HS-27A (cell line): ENCODE measurements around the gene RAD51B.

Experiments used
- DNase-seq: peaks from one replicate; pipeline ENCODE4 v3.0.0-alpha.2; 2012; ENCODE audit warnings: low read depth, missing footprints

RAD51B gene

DNA sequence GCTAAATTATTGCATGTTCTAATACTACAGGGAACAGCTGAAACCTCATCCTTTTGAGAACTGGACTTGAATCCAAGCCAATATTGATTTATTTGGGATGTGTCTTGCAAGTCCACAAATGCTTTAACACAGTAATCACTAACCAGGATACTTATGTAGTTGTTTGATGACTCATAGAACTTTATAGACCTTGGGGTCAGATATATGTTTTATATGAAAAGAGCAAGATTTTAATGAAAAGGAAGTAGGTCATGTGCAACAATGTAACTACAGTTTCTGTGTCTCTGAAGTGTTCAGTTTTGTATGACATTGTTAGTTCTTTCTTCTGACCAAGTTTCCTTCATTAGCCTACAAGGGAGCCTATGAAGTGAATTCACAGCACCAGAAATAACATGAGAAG, 621.2 kb downstream of the RAD51B start:
- no peak for DNase-seq

DNA sequence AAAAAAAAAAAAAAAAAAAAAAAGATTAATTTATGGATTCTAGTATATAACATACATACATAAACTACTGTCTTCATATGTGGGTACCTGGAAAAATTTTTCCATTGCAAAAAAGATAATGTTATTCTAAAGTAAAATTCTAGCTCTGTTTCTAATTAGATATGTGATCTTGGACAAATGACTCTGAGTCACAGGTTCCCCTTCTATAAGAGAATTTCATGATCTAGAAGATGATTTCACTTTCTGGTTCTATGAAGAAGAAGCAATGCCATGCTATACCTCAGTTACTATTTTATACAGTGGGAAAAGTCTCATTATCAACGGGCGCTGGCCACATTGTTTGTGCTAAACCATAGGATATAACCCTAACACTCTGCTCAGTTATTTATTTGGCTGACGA, 622.0 kb downstream of the RAD51B start:
- no peak for DNase-seq

DNA sequence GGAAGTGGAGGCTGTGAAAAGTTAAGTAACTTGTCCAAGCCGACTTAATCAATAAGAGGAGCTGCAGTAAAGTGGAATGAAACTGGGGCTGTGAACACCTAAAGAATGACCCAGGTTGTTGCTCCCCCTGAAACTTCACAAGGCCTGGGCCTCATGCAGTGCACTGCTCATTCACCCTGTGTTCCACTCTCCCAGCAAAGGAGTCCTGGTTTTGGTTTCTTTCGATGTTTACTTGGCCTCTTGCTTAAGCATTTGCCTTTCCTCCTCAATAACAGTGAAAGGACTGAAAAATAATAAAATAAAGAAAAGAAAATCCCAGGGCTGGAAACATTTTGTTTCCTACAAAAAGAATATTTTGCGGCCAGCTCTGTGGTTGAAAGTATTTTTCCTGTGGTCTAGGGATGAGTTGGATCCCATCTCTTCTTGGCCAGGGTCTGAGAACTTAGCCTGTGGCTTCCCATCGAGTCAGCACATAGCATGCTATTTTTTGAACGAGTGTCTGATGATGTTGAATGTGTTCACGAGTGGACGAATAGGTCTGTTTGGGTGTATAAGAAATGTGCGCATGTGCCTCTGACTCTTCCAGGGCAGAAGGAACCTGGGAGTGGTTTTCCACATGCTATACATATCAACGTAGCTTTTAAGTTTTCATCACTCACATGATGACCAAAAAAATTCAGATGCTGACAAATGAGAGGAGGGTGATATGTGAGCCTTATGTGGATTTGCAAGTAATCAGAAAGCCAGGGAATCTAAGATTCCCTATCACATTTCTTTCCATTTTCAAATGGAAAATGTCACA, 623.5 kb downstream of the RAD51B start:
- DNase-seq, result no peak

DNA sequence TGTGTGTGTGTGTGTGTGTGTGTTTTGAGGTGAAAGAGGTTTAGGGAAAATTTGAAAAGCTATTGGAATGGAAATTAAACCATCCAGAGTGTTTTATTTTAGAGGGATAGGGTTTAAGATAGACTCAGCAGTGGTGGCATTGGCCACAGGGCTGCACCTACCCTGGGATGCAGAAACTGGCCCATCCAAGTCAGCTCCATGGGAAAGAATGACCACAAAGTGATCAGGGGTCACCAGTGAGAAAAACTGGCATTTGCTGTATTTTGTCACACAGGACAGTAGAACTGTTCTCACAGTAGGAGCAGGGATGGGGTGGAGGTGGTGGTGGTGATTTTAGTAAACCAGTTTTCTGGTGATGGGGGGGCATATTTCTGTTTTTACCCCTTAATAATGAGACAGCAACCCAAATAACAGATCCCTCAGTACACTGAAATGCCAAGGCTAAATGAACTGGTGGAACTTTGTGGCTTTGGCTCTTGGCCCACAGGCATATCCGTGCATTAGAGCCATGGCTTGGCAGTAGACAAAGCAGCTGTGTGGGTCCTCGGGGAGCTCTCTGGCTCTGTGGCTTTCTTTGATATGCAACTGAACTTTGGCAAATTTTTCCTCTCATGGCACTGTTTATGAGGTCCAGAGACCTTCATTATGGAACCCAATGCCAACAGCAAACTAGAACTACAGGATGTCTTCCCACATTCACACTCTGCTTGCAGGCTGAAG, 625.0 kb downstream of the RAD51B start:
- DNase-seq, result no peak

DNA sequence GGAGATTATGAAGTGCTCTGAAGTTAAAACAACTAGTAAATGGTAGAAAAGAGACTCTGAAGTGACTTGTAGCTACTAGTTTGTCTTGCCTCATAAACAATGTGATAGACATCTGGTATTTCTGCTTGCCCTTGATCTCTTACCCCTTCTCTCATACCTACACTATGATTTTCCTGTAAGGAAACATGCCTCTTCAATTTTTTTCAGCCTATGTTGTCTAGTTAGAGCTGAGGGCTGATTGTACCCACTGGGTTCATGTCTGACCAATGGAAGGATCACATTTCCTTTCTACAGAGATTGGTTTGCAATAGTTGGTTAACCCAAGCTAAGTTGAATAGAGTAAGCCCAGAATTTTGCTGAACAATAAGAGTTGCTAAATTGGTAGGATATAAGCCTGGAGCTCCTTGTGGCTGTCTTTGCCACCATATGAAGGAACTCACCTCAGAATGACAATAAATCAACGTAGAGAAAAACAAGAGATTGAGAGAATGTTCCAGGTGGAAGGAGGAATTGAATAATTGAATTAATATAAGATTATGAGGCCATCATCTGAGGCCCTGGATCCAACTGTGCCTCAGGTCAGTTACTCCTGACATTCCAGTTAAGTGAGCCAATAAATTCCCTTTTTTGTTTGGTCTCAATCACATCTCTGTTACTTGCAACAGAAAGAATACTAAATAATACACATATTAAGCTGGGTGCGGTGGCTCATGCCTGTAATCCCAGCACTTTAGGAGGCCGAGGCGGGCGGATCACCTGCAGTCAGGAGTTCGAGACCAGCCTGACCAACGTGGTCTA, 626.9 kb downstream of the RAD51B start:
- DNase-seq, result no peak

DNA sequence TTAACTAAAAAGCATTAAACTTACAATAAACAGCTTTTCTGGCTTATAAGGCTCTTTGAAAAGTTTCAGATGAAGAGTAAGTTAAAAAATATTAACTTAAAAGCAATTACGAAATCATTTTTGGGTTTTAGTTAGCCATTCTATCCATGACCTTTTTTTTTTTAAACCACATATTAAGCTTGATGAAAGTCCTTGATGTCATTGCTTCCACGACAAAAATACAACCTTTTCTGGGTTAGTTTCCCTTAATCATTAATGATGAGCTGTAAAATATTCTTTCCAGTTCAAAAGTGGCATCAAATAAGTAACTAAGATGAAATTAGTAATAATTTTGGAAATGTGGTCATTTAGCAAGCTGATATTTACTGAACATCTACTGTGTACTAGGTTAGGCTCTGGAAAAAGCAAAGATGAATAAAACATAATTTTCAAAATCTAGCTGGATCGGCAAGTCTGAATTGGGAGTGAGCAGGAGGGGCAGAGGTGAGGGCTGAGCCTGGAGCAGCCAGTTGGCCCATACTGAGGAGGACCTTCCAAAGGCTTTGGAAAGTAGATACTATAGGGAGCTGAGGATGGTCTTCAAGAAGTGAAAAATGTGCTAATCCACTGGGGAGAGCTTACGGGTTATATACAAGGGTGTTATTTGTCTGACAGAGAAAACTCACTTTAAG, 628.1 kb downstream of the RAD51B start:
- no peak for DNase-seq

DNA sequence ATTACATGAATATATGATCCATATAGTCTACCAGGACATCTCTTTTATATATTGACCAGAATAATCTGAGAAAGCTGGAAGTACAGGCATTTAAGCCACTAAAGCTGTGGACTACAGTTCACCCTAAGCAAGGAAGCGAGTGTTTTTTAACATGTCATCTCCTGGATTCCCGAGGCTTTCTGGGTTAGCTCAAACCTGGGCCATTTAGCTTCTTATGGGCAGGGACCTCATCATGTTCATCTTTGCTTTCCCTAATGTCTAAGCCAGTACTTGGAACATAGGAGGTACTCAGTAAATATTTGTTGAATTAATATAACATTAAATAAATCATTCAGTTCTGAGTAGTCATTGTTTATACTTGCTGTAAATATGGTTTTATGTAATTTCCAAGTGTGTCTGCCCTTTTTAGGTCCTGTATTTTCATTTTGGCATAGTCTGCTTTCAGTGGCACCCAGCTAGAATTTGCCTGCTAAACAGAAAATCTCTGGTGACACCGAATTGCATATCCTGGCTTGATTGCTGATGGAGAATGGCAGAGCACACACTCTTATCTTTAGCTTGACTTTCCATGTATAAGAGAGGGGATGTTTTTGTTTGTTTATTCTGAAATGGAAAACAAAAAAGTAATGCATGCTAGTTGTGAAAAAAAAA, 628.8 kb downstream of the RAD51B start:
- no peak for DNase-seq

DNA sequence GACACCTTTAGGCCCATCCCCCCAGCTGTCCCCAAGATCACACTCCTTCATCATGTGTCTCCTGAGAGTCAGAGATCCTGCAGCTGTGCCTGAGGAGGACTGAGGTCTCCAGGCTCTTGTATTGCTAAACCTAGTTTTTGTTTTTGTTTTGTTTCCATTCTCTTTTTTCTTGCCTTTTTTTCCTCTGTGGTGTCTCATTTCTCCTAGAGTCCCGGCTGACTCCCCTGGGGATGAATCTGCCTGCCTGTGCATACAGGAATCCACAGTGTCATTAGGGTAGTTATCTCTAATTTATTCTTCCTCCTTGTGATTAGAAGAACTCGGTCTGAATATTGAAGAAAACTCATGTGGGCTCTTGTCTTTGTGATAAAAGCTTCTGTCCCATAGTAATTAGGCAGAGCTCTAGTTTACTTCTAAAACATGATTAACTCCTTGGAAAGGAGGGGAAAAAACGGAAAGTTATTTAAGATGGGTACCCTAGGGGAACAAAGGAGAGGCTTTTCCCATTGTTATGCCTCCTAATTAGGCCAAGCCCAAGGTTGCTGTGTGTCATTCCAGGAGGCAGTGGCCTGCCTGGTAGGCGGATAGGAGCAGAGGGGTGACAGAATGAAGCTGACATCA, 630.1 kb downstream of the RAD51B start:
- DNase-seq, result no peak

DNA sequence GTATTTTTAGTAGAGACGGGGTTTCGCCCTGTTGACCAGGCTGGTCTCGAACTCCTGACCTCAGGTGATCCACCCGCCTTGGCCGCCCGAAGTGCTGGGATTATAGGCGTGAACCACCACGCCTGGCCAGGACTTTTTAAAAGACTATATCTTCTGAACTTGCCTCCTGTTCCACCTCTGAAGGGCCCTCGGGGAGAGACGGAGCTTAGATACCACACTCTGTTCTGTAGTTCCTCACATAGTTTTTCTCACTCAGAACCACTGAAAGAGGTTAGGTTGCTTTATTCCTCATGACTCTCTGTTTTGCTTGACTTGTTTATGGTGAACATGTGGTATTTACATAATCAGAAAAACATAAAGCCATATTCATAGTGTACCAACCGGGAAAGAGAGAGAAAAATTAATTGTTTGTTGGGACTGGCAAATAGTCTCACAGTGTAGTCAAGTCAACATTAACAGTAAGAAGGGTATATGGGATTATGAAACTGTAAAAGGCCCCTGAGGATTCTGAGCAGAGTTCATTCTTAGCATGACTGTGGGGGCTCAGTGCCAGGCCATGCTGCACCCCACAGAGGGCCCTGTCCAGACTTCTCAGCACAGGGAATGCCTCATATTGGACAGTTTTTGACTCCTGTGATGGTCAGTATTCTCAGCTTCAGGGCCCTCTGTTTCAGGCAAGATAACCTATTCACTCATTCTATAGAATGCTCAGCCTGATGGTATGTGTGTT, 631.0 kb downstream of the RAD51B start:
- no peak for DNase-seq

DNA sequence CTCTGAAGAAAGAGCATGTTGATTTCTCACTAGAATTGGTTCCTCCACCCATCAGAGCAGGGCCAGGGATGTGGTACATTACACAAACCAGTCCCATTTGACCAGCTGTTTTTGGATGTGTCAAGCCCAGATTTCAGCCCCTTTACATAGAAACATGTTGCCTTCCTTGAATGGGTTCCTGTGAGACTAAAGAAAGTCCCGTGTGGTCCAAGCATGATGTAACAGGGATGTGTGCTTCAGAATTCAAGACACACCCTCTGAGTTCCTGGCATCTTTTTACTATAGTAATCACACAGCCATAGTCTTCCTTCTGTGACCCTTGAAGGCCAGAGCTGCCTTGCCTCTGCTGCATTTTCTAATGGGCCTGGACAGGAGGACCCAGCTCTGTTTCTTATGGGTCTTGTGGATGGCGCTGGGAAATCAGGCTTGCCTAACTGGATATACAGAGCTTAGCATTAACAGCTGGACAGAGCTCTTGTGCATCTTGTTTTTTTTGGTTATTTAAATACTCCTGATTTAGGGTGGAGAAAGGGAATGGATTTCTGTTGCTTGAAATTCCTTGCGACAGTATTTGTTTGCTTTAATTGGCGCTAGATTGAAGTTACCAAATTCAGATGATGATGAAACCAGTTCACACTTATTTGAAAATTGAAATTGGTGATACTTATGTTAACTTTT, 632.3 kb downstream of the RAD51B start:
- DNase-seq, result no peak

DNA sequence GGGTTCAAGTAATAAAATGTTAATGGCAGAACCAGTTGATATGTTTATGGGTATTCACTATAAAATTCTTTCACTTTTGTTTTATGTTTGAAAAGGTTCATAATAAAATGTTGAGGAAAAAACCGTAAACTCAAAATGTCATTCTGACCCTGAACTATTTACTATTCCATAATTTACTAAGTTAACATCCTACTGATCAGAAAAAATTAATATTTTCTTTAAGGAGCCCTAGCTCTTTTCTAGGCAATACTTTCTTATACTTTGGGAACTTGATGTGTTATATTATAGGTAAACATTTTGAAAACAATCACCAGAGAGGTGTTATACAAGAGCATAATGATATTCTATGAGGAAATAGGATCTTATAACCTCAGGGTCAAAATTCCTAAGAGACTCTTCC, 638.7 kb downstream of the RAD51B start:
- DNase-seq, result no peak

DNA sequence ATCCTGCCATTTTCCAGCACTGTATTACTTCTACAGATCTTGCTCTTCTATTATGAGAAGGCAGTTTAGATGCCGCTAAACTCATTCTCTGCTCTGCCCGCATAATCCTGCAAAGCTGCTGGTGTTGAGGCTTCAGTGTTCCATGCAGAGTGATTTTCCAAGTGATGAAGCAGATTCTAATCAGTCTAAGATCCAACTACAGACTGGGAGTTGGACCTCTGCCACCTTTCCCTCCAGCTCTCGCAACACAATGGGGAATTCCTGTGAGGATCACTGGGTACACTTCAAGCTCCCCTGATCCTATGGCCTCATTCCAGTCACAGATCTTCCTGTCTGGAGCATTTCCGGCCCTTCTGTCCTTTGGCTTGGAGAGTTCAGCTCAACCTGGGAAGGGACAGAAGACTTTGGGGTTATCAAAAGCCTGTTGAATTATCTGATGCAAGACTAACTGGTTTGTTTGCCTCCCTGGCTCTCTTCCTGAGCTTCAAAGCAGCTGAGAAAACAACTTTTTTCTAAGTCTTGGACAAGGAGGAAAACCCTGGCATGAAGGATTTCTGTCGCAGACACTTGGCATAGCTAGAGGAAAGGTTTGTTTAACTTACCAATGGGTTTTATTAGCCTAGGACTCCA, 639.4 kb downstream of the RAD51B start:
- no peak for DNase-seq

DNA sequence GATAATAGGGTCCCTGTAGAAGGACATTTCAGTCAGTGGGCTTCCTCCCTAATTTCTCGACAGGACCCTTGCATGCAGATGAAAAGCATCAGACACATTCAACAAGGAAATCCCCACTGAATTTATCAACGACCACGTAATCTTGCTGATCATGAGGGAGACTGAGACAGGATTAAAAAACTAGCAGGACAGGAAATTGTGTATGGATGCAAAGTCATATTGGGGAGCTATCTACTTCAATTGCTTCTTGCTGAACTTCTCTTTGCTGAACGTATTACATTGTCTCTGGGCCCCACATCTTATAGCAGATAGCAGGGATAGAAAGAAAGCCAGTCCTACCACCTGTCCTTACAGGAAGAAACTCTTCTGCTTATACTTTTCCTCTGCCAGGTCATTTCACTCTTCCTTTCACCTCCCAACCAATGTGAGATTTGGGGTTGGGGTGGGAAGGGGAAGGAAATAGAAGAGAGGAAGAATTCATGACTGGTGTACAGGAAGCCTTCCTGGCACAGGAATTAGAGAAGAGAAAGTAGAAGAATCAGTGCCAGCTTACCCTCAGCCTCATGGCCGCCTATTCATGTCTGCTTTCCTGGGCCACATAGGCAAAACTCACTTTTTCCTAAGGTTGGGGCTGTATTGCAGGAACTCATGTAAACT, 640.0 kb downstream of the RAD51B start:
- DNase-seq, result no peak

DNA sequence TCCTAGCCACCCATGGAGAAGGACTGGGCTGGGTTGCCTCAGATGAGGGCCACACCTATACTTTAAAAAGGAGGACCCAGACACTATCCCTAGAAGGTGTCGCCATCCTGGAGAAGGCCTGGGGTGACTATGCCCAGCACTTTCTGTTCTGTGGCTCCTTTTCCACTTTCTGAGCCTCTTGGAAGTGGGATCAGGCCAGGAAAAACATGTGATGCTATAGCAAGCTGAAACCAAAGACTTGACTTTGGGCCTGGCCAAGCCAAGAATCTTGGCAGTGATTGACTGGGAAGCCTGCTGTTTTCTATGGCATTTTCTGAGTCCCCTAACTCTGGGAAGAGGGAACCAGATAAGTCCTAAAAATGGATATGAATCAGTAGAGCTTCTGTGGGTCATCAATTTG, 641.0 kb downstream of the RAD51B start:
- no peak for DNase-seq

DNA sequence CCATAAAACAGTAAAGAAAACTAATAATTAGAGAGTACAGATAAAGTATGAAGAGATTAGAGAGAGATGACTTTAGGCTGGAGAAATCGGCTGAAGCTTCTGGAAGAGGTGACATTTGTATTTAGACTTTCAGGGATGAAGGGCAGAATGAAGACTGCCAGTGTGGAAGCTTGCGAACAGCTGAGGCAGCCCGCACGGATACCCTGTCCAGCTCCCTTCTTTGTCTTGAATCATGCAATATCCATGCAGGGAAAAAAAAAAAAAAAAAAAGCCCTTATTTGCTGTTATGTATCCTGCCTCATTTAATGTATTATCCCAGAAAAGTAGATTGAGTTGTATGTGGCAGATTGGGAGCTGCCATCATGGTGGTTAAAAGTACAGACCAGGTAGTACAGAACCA, 641.5 kb downstream of the RAD51B start:
- DNase-seq, result no peak

DNA sequence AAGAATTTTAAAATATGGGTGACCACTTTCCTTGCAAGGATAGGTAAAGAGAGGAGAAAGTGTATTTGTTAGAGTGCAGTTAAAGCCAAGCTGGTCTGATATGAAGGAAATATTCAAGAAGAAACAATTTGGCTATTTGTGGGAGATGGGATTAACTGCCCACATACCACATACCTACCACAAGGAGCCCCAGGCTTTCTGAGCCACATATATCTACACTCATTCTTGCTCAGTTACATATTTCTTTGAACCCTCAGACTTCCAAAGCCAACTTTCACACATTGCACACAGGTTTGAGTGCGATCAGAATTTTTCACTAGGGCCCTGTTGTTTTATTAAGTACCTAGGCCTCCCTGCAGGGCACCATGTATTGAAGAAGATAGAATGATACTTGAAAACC, 643.1 kb downstream of the RAD51B start:
- no peak for DNase-seq

DNA sequence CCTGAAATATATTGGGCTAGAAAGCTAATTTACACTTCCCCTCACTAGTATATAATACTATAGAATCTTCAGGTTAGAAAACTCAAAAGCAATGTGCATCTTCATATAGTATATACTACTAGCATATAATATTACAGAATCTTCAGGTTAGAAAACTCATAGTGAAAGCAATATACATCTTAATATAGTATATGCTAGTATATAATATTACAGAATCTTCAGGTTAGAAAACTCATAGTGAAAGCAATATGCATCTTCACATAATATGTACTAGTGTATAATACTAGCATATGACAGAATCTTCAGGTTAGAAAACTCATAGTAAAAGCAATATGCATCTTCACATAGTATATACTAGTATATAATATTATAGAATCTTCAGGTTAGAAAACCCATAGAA, 643.7 kb downstream of the RAD51B start:
- DNase-seq, result no peak

DNA sequence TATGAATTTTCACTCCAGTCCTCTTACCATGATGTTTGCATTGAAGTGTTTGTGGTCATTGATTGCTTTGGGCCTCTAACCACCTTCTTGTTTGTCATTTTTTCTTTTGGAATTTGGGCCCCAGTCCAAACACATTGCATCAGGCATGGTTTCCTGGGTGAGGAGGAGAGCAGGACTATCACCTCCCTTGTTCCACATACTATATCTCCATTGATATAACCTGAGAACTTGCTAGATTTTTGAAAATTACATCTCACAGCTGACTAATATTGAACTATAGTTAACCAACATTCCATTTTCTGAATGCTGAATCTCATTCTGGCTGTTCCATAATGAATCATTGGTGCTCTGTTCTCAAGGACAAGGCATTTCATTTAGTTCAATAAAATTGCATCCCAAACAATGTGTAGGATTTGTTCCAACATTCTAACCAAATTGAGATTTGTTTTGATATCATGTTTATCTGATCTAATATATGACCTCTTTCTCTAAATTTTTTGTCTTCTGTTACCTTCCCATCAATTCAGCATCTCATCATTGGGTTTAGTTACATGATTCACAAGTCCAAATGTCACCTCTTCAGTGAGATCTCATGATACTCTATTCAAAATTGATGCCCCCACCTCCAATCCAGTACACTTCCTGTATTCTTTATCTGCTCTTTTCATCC, 644.3 kb downstream of the RAD51B start:
- DNase-seq, result no peak
